Liver (tissue), 9 donors: ENCODE data around the gene PLAC8. TPM values are rescaled to one million over a fixed set of nuclear protein-coding genes. Genes with fewer than 3 reads are reported as not detected.

ENCODE experiments used
- DNase-seq: peaks from one replicate; pipeline ENCODE4 v3.0.0-alpha.2; 2017; ENCODE audit warnings: low spot score
- H3K27ac ChIP-seq, 2 donors: one replicate each; pipeline ENCODE4 v1.7.0; 2013; ENCODE audit warnings: inconsistent platforms in 2 of 2, low read length in 2 of 2, control low read depth in 1 of 2, low read depth in 1 of 2, mild to moderate bottlenecking in 1 of 2
- H3K27me3 ChIP-seq, 4 donors: one replicate each; pipeline versions ENCODE4 v1.6.1 to v1.7.0; 2013; ENCODE audit warnings: low read length in 3 of 4, inconsistent platforms in 1 of 4, mild to moderate bottlenecking in 1 of 4, moderate library complexity in 1 of 4; ENCODE audit not compliant: control insufficient read depth in 4 of 4, insufficient read depth in 4 of 4
- H3K36me3 ChIP-seq, 4 donors: one replicate each; pipeline versions ENCODE4 v1.6.1 to v1.7.0; 2013; ENCODE audit warnings: low read length in 3 of 4, mild to moderate bottlenecking in 3 of 4, low read depth in 1 of 4, moderate library complexity in 1 of 4; ENCODE audit not compliant: control insufficient read depth in 4 of 4, insufficient read depth in 3 of 4
- H3K4me1 ChIP-seq, 4 donors: one replicate each; pipeline versions ENCODE4 v1.6.1 to v1.7.0; 2013; ENCODE audit warnings: low read length in 3 of 4, mild to moderate bottlenecking in 3 of 4, moderate library complexity in 1 of 4; ENCODE audit not compliant: control insufficient read depth in 4 of 4, insufficient read depth in 4 of 4
- H3K4me3 ChIP-seq, 3 donors: one replicate each; pipeline versions ENCODE4 v1.6.1 to v1.7.0; 2013; ENCODE audit warnings: low read length in 3 of 3, control low read depth in 1 of 3, low read depth in 1 of 3, mild to moderate bottlenecking in 1 of 3
- H3K9ac ChIP-seq, 2 donors: one replicate each; pipeline ENCODE4 v1.7.0; 2013; ENCODE audit warnings: low read length in 2 of 2, mild to moderate bottlenecking in 2 of 2, moderate library complexity in 2 of 2, control low read depth in 1 of 2, low read depth in 1 of 2
- H3K9me3 ChIP-seq, 4 donors: one replicate each; pipeline versions ENCODE4 v1.6.1 to v1.7.0; 2013; ENCODE audit warnings: low read length in 3 of 4; ENCODE audit not compliant: control insufficient read depth in 4 of 4
- ATF3 ChIP-seq: IDR thresholded peaks from 2 replicates; pipeline ENCODE4 v1.6.1; 2016; ENCODE audit warnings: antibody characterized with exemption
- CTCF ChIP-seq: fragments of 150-350 bp; IDR thresholded peaks from 2 replicates; pipeline ENCODE4 v1.5.1; 2017; ENCODE audit warnings: improper control_type of control experiment, low read depth, low read length; ENCODE audit not compliant: missing input control
- EGR1 ChIP-seq, 2 donors: IDR thresholded peaks; 2 replicates each; pipeline ENCODE4 v1.6.1; 2016 to 2018; ENCODE audit warnings: antibody characterized with exemption in 2 of 2, low read depth in 2 of 2
- FOXA2 ChIP-seq: IDR thresholded peaks from 2 replicates; pipeline ENCODE4 v1.6.1; 2016; ENCODE audit warnings: antibody characterized with exemption
- GABPA ChIP-seq, 2 donors: IDR thresholded peaks in 1 of 2; conservative IDR thresholded peaks in 1 of 2; 2 replicates each; pipeline ENCODE4 v1.6.1; 2016; ENCODE audit warnings: antibody characterized with exemption in 2 of 2, mild to moderate bottlenecking in 1 of 2, moderate library complexity in 1 of 2
- JUND ChIP-seq, 2 donors: IDR thresholded peaks; 2 replicates each; pipeline ENCODE4 v1.6.1; 2016; ENCODE audit warnings: antibody characterized with exemption in 2 of 2
- MAX ChIP-seq: IDR thresholded peaks from 2 replicates; pipeline ENCODE4 v1.6.1; 2016; ENCODE audit warnings: antibody characterized with exemption
- NR2F2 ChIP-seq: IDR thresholded peaks from 2 replicates; pipeline ENCODE4 v1.6.1; 2016; ENCODE audit warnings: antibody characterized with exemption
- RAD21 ChIP-seq, 2 donors: IDR thresholded peaks; 2 replicates each; pipeline ENCODE4 v1.6.1; 2016; ENCODE audit warnings: antibody characterized with exemption in 2 of 2, mild to moderate bottlenecking in 2 of 2
- RXRA ChIP-seq, 2 donors: IDR thresholded peaks; 2 replicates each; pipeline ENCODE4 v1.6.1; 2017 to 2018; ENCODE audit warnings: antibody characterized with exemption in 2 of 2, mild to moderate bottlenecking in 1 of 2
- TAF1 ChIP-seq: conservative IDR thresholded peaks from 2 replicates; pipeline ENCODE4 v1.6.1; 2016; ENCODE audit warnings: antibody characterized with exemption, mild to moderate bottlenecking
- YY1 ChIP-seq: IDR thresholded peaks from 2 replicates; pipeline ENCODE4 v1.6.1; 2016; ENCODE audit warnings: antibody characterized with exemption, mild to moderate bottlenecking
- WGBS: extraction: QIAGEN DNeasy Blood & Tissue Kit; methylation state at CpG from one replicate; pipeline ENCODE4 v1.1.7; 2013; 5-methylcytosine and 5-hydroxymethylcytosine counted together
- polyA plus RNA-seq, 2 donors: library from polyadenylated mRNA; stranded (reverse) in 1 of 2; unstranded in 1 of 2; fragments of 200-250 nt in 1 of 2; fragments of >200 nt in 1 of 2; fragmentation: Nextera tagmentation in 1 of 2; extraction: Ambion mirVana in 1 of 2; gene quantifications; one replicate each; pipeline versions ENCODE4 v1.2.1 to v1.2.3, GENCODE V29; 2013 to 2015
- total RNA-seq, 2 donors: library from RNA; depleted of rRNA; stranded (reverse); fragments of >200 nt; gene quantifications; one replicate each; pipeline ENCODE4 v1.2.3, GENCODE V29; 2014
- TF ChIP-seq, protein P1 (sequence below): IDR thresholded peaks from 2 replicates; pipeline ENCODE4 v1.6.1; 2016; ENCODE audit warnings: antibody characterized with exemption
- donor health status: healthy.
- donor health status: healthy.
- donor health status: healthy.
- donor health status: healthy.
- donor health status: healthy.

The PLAC8 gene
- total and polyA plus RNA-seq, 4 donors = 8.1 to 63.2 (median 14.2) TPM

DNA sequence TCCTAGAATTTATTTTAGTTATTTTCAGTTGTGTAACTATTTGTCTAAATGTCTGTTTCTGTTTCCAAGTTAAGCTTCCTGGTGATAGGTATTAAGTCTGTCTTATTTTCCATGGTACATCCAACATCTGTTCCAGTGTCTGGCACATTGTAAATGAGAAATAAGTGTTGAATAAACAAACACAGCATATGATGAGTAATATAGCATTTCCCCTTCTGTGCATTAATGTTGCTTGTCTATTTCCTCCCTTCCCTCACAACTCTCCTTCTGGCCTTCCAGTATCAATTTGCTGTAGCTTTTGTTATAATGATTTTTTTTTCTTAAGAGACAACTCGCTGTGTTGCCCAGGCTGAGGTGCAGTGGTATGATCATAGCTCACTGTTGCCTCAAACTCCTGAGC, 43.4 kb downstream of the PLAC8 start (continued):
- no peak for TF ChIP-seq CTCF
- TF ChIP-seq MAX = no peak
- no peak for TF ChIP-seq GABPA (IDR thresholded peaks at IDR 0.05 in 1 of 2, conservative IDR thresholded peaks at IDR 0.05 in 1 of 2)
- TF ChIP-seq RXRA (IDR thresholded peaks at IDR 0.05) = no peak
- TF ChIP-seq NR2F2 = no peak

- Histone ChIP-seq H3K9me3 (no peaks in the 10 kb centered on the region), H3K27me3 (no peaks in the 10 kb centered on the region), H3K27ac (no peak overlapping the region), H3K9ac (no peak overlapping the region), H3K36me3 (peaks cover 7 to 39% (median 29%) of the 10 kb centered on the region in 4 donors), H3K4me3 (no peak overlapping the region), H3K4me1 (no peaks in the 10 kb centered on the region)
- no peak for DNase-seq
- TF ChIP-seq FOXA2 (no peak), RXRA (IDR thresholded peaks at IDR 0.05) (no peak), TAF1 (no peak), RAD21 (IDR thresholded peaks at IDR 0.05) (no peak), CTCF (no peak)
- 90% methylated on average over 10 of the region's 10 CpGs for WGBS
Observed at GRCh38 chr4:83067058-83067639, 47.4 kb downstream of the PLAC8 start.

DNA sequence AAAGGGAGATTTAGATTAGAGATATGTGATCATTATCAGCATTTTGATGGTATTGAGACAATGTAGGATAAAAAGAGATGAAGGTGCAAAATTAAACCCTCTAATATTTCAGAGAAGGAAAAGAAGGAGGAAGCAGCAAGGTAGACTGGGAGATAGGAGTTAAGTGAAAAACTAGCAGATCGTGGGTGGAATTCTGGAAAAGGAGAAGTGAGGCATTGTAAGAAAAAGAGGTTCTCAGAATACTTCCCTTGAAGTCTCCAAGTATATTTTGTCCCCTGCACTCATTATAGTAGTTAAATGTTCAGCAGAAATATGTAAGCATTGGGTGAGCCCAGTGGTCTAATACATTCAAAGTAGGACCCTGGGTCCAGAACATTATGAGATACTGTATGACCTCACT, 49.3 kb downstream of the PLAC8 start:
- no peak for DNase-seq
- 79% methylated on average over 1 of the region's 1 CpG for WGBS
- peaks cover 10 to 39% (median 33%) of the 10 kb centered on the region in 4 donors for H3K36me3 ChIP-seq
- H3K4me1 ChIP-seq = no peaks in the 10 kb centered on the region
- no peaks in the 10 kb centered on the region for H3K9me3 ChIP-seq
- H3K4me3 ChIP-seq = no peak overlapping the region
- TF ChIP-seq, protein P1, sequence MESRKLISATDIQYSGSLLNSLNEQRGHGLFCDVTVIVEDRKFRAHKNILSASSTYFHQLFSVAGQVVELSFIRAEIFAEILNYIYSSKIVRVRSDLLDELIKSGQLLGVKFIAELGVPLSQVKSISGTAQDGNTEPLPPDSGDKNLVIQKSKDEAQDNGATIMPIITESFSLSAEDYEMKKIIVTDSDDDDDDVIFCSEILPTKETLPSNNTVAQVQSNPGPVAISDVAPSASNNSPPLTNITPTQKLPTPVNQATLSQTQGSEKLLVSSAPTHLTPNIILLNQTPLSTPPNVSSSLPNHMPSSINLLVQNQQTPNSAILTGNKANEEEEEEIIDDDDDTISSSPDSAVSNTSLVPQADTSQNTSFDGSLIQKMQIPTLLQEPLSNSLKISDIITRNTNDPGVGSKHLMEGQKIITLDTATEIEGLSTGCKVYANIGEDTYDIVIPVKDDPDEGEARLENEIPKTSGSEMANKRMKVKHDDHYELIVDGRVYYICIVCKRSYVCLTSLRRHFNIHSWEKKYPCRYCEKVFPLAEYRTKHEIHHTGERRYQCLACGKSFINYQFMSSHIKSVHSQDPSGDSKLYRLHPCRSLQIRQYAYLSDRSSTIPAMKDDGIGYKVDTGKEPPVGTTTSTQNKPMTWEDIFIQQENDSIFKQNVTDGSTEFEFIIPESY = no peak
- TF ChIP-seq YY1 (no peak), NR2F2 (no peak), RAD21 (IDR thresholded peaks at IDR 0.05) (no peak), ATF3 (no peak), FOXA2 (no peak), JUND (IDR thresholded peaks at IDR 0.05) (no peak), EGR1 (IDR thresholded peaks at IDR 0.05; ENCODE audit: low read depth in 2 of 2) (no peak), TAF1 (no peak)
- H3K9ac ChIP-seq = no peak overlapping the region
- H3K27ac ChIP-seq = no peak overlapping the region
- no peaks in the 10 kb centered on the region for H3K27me3 ChIP-seq
